Liver (tissue), 9 donors: Measurements from ENCODE around the gene LAMP1. TPM values are rescaled to one million over a fixed set of nuclear protein-coding genes. Genes with fewer than 3 reads are reported as not detected.

Experiments
- DNase-seq: peaks from one replicate; pipeline ENCODE4 v3.0.0-alpha.2; 2017; ENCODE audit warnings: low spot score
- H3K27ac ChIP-seq, 2 donors: one replicate each; pipeline ENCODE4 v1.7.0; 2013; ENCODE audit warnings: inconsistent platforms in 2 of 2, low read length in 2 of 2, control low read depth in 1 of 2, low read depth in 1 of 2, mild to moderate bottlenecking in 1 of 2
- H3K27me3 ChIP-seq, 4 donors: one replicate each; pipeline versions ENCODE4 v1.6.1 to v1.7.0; 2013; ENCODE audit warnings: low read length in 3 of 4, inconsistent platforms in 1 of 4, mild to moderate bottlenecking in 1 of 4, moderate library complexity in 1 of 4; ENCODE audit not compliant: control insufficient read depth in 4 of 4, insufficient read depth in 4 of 4
- H3K36me3 ChIP-seq, 4 donors: one replicate each; pipeline versions ENCODE4 v1.6.1 to v1.7.0; 2013; ENCODE audit warnings: low read length in 3 of 4, mild to moderate bottlenecking in 3 of 4, low read depth in 1 of 4, moderate library complexity in 1 of 4; ENCODE audit not compliant: control insufficient read depth in 4 of 4, insufficient read depth in 3 of 4
- H3K4me1 ChIP-seq, 4 donors: one replicate each; pipeline versions ENCODE4 v1.6.1 to v1.7.0; 2013; ENCODE audit warnings: low read length in 3 of 4, mild to moderate bottlenecking in 3 of 4, moderate library complexity in 1 of 4; ENCODE audit not compliant: control insufficient read depth in 4 of 4, insufficient read depth in 4 of 4
- H3K4me3 ChIP-seq, 3 donors: one replicate each; pipeline versions ENCODE4 v1.6.1 to v1.7.0; 2013; ENCODE audit warnings: low read length in 3 of 3, control low read depth in 1 of 3, low read depth in 1 of 3, mild to moderate bottlenecking in 1 of 3
- H3K9ac ChIP-seq, 2 donors: one replicate each; pipeline ENCODE4 v1.7.0; 2013; ENCODE audit warnings: low read length in 2 of 2, mild to moderate bottlenecking in 2 of 2, moderate library complexity in 2 of 2, control low read depth in 1 of 2, low read depth in 1 of 2
- H3K9me3 ChIP-seq, 4 donors: one replicate each; pipeline versions ENCODE4 v1.6.1 to v1.7.0; 2013; ENCODE audit warnings: low read length in 3 of 4; ENCODE audit not compliant: control insufficient read depth in 4 of 4
- ATF3 ChIP-seq: IDR thresholded peaks from 2 replicates; pipeline ENCODE4 v1.6.1; 2016; ENCODE audit warnings: antibody characterized with exemption
- EGR1 ChIP-seq, 2 donors: IDR thresholded peaks; 2 replicates each; pipeline ENCODE4 v1.6.1; 2016 to 2018; ENCODE audit warnings: antibody characterized with exemption in 2 of 2, low read depth in 2 of 2
- FOXA1 ChIP-seq: IDR thresholded peaks from 2 replicates; pipeline ENCODE4 v1.6.1; 2016; ENCODE audit warnings: antibody characterized with exemption
- FOXA2 ChIP-seq: IDR thresholded peaks from 2 replicates; pipeline ENCODE4 v1.6.1; 2016; ENCODE audit warnings: antibody characterized with exemption
- HNF4A ChIP-seq, 2 donors: conservative IDR thresholded peaks; 2 replicates each; pipeline ENCODE4 v1.6.1; 2016; ENCODE audit warnings: antibody characterized with exemption in 2 of 2, mild to moderate bottlenecking in 2 of 2
- HNF4G ChIP-seq: IDR thresholded peaks from 2 replicates; pipeline ENCODE4 v1.6.1; 2016; ENCODE audit warnings: antibody characterized with exemption
- JUND ChIP-seq, 2 donors: IDR thresholded peaks; 2 replicates each; pipeline ENCODE4 v1.6.1; 2016; ENCODE audit warnings: antibody characterized with exemption in 2 of 2
- MAX ChIP-seq: IDR thresholded peaks from 2 replicates; pipeline ENCODE4 v1.6.1; 2016; ENCODE audit warnings: antibody characterized with exemption
- NR2F2 ChIP-seq: IDR thresholded peaks from 2 replicates; pipeline ENCODE4 v1.6.1; 2016; ENCODE audit warnings: antibody characterized with exemption
- RAD21 ChIP-seq, 2 donors: IDR thresholded peaks; 2 replicates each; pipeline ENCODE4 v1.6.1; 2016; ENCODE audit warnings: antibody characterized with exemption in 2 of 2, mild to moderate bottlenecking in 2 of 2
- RXRA ChIP-seq, 2 donors: IDR thresholded peaks; 2 replicates each; pipeline ENCODE4 v1.6.1; 2017 to 2018; ENCODE audit warnings: antibody characterized with exemption in 2 of 2, mild to moderate bottlenecking in 1 of 2
- TAF1 ChIP-seq: conservative IDR thresholded peaks from 2 replicates; pipeline ENCODE4 v1.6.1; 2016; ENCODE audit warnings: antibody characterized with exemption, mild to moderate bottlenecking
- YY1 ChIP-seq: IDR thresholded peaks from 2 replicates; pipeline ENCODE4 v1.6.1; 2016; ENCODE audit warnings: antibody characterized with exemption, mild to moderate bottlenecking
- ZBTB33 ChIP-seq: IDR thresholded peaks from 2 replicates; pipeline ENCODE4 v1.6.1; 2016; ENCODE audit warnings: antibody characterized with exemption
- WGBS: extraction: QIAGEN DNeasy Blood & Tissue Kit; methylation state at CpG from one replicate; pipeline ENCODE4 v1.1.7; 2013; 5-methylcytosine and 5-hydroxymethylcytosine counted together
- polyA plus RNA-seq, 2 donors: library from polyadenylated mRNA; stranded (reverse) in 1 of 2; unstranded in 1 of 2; fragments of 200-250 nt in 1 of 2; fragments of >200 nt in 1 of 2; fragmentation: Nextera tagmentation in 1 of 2; extraction: Ambion mirVana in 1 of 2; gene quantifications; one replicate each; pipeline versions ENCODE4 v1.2.1 to v1.2.3, GENCODE V29; 2013 to 2015
- total RNA-seq, 2 donors: library from RNA; depleted of rRNA; stranded (reverse); fragments of >200 nt; gene quantifications; one replicate each; pipeline ENCODE4 v1.2.3, GENCODE V29; 2014
- donor health status: healthy.
- donor health status: healthy.
- donor health status: healthy.
- donor health status: healthy.
- donor health status: healthy.

LAMP1 gene
- total and polyA plus RNA-seq, 4 donors: 24.4 to 160 (median 62.9) TPM

GRCh38 chr13:113354831-113355610, 58.0 kb downstream of the LAMP1 start (continued):
- TF ChIP-seq ZBTB33: no peak
- no peak for TF ChIP-seq TAF1
- TF ChIP-seq ATF3: no peak
- no peak for TF ChIP-seq YY1
- no peak for TF ChIP-seq HNF4A (conservative IDR thresholded peaks at IDR 0.05)
- no peak for TF ChIP-seq NR2F2
- TF ChIP-seq RXRA (IDR thresholded peaks at IDR 0.05): no peak
- no peak for TF ChIP-seq FOXA2
- no peak for TF ChIP-seq FOXA1
- TF ChIP-seq EGR1 (IDR thresholded peaks at IDR 0.05; ENCODE audit: low read depth in 2 of 2): no peak
- TF ChIP-seq JUND (IDR thresholded peaks at IDR 0.05): no peak
- TF ChIP-seq RAD21 (IDR thresholded peaks at IDR 0.05): no peak

GRCh38 chr13:113355621-113356020, 58.6 kb downstream of the LAMP1 start:
- no peaks in the 10 kb centered on the region for H3K27me3 ChIP-seq
- H3K4me3 ChIP-seq: no peak overlapping the region
- H3K36me3 ChIP-seq: peaks cover 4 to 18% (median 7%) of the 10 kb centered on the region in 4 donors
- peaks cover 0 to 7% (median 5%) of the 10 kb centered on the region in 4 donors for H3K4me1 ChIP-seq
- H3K9ac ChIP-seq: no peak overlapping the region
- DNase-seq: no peak
- H3K9me3 ChIP-seq: no peaks in the 10 kb centered on the region
- 93% methylated on average over 10 of the region's 10 CpGs for WGBS
- TF ChIP-seq FOXA1 (no peak), TAF1 (no peak), MAX (no peak), JUND (IDR thresholded peaks at IDR 0.05) (no peak), ATF3 (no peak), HNF4G (no peak)
- no peak overlapping the region for H3K27ac ChIP-seq

- DNase-seq: no peak
- Histone ChIP-seq H3K36me3 (peaks cover 4 to 15% (median 5%) of the 10 kb centered on the region in 4 donors), H3K27me3 (no peaks in the 10 kb centered on the region), H3K9me3 (no peaks in the 10 kb centered on the region), H3K4me1 (peaks cover 0 to 11% (median 8%) of the 10 kb centered on the region in 4 donors), H3K27ac (no peak overlapping the region), H3K9ac (no peak overlapping the region), H3K4me3 (no peak overlapping the region)
- TF ChIP-seq ZBTB33: no peak
- TF ChIP-seq FOXA2: no peak
- no peak for TF ChIP-seq EGR1 (IDR thresholded peaks at IDR 0.05; ENCODE audit: low read depth in 2 of 2)
- no peak for TF ChIP-seq FOXA1
- TF ChIP-seq YY1: no peak
- TF ChIP-seq MAX: no peak
- 64% methylated on average over 4 of the region's 4 CpGs for WGBS
Measured at GRCh38 chr13:113356596-113356995, 59.6 kb downstream of the LAMP1 start.
